NOMO-1 (cell line): ENCODE data around the gene ZNF492.
"Not testable (repeated sequence)": the region's sequence is repeated elsewhere in the genome, so short reads cannot be mapped to it uniquely, and the experiment has no call there.

Source experiments
- DNase-seq, 2 experiments: peaks; one replicate each; lab custom pipeline; 2025; ENCODE audit not compliant: unreplicated experiment in 2 of 2; lab: John Stamatoyannopoulos, UW

Gene ZNF492

DNA sequence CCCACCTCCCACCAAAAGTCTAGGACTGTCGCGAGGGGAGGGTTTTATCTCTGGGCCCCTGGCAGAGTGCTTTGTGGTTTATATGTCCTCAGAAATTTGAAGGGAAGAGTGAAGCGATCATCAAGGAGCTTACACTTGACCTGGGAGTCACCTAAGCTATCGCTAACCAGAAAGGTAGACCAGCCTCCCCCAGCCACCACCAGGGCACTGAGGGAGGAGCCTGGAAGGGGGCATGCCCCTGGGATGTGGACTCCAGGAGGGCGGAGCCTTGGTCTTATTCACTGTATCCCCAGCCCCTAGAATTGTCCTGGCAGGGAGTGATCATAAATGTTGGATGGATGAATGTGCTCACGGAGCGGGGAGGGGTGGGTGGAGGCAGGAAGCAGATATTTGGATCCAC lies 16.9 kb upstream of the ZNF492 start:
- DNase-seq, result not testable (repeated sequence)

DNA sequence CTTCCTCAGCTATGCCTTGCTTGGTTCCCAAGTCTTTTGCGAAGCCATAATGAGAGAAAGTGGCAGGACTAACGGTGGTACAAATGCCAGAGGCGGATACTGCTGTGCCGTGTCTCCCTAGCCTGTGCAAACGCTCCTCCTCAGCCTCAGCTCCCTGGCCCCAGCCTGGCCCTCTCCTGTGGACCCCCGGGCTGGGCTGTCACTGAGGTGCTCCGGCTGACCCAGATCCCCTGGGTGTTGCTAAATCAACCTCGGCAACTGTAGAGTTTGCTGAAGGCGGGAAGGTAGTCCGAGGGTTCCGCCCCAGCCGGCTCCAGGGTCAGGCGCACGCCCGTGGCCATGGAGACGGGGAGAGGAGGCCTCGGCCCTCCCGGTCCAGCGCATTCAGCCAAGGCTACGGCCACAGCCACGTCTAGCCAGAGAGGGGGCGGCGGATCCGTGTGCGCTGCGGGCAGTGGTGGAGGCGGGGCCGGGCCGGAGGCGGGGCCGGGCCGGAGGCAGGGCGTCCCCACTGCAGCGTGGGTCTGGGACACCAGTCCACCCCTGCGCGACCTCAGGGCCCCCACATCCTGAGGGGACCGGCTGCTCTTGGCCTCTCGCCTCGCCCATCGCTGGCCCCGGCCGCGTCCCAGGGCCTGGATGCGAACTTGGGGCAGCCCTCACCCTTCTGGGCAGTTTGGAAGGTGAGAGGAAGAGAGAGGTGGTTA lies 16.4 kb upstream of the ZNF492 start:
- no peak for DNase-seq

DNA sequence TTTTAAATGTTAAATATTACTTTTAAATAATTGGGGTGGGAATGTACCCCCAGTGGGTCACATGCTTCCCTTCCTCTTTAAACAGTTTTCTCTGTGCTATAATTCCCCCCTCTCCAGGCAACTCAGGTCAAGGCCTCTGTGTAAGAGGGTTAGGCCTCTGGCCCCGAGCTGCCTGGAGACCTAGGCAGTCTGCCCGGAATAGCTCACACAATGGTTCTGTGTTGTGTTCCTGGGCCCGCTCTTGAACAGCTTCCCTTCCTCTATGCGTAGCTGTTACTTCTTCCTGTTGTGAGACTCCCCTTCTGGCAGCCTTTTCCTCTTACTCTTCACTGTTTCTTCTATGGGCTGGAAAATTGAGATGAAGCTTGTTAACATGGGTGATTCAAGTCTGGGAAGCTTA lies 14.8 kb upstream of the ZNF492 start:
- DNase-seq, result no peak

DNA sequence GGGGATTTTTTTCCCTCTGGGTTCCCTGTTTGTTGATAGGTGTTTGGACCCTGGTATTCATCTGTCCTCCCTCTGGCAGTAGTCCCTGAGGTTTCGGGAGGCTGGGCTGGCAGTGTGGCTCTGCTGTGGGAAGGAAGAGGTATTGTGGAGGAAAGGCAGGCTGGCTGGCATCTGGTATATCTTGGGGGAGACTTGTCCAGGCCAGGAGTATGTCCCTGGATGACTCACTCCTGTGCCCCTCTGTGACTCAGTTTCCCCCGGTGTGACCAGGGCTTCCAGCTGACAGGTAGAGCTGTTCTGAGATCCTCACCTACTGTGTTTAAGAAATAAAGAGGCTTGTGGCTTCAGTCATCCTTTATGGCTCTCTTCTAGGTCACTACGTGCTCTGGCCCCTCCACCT lies 14.2 kb upstream of the ZNF492 start:
- DNase-seq, result no peak

DNA sequence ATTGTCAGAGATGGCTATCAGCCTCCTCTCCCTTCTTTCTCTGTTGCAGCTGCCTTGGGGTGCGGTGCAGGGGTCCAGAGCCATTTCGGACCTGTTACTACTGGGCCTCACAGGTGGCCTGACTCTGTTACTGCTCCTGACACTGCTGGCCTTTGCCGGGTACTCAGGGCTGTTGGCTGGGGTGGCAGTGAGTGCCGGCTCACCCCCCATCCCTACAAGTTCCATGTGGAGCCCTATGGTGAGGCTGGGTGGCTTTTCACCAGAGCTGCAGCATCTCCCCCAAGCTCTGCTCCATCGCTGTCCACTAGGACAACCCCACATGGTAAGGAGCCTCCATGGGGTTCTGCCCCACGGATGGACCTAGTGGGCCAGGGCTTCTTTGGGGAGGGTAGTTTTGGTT lies 13.7 kb upstream of the ZNF492 start:
- DNase-seq, result no peak

DNA sequence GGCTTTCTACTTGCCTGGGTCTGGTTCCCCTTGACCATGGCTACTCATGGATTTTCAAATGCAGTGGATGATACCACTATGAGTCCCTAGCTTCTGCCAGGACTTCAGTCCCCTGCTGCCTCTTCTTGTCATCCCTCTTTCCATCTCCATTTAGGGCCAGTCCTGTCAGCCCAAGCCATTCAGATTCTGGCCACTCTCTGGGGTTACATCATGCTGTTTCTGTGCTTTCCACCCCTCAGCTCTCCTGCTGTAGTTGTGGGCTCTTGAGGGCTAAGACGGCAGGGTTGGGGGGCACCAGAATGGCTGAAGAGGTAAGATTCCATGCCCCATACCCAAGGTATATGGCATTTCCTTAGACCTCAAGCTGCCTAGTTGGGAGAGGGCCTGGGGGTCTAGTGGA lies 13.2 kb upstream of the ZNF492 start:
- DNase-seq, result no peak

DNA sequence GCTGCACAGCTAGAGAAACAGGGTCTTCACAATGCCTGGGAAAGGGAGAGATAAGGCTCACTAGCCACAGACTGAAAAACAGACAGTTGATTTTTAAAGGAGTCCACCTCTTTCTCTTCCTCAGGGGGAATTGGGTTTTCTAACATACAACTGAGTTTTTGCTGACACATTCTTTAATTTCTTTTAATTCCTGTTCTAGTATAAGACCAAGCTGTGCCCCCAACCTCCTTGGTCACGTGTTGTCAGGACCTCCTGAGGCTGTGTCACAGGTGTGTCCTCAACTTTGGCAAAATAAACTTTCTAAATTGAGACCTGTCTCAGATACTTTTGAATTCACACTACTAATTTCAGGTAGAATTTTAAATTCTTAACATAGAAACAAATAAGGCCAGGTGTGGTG lies 12.1 kb upstream of the ZNF492 start:
- no peak for DNase-seq

DNA sequence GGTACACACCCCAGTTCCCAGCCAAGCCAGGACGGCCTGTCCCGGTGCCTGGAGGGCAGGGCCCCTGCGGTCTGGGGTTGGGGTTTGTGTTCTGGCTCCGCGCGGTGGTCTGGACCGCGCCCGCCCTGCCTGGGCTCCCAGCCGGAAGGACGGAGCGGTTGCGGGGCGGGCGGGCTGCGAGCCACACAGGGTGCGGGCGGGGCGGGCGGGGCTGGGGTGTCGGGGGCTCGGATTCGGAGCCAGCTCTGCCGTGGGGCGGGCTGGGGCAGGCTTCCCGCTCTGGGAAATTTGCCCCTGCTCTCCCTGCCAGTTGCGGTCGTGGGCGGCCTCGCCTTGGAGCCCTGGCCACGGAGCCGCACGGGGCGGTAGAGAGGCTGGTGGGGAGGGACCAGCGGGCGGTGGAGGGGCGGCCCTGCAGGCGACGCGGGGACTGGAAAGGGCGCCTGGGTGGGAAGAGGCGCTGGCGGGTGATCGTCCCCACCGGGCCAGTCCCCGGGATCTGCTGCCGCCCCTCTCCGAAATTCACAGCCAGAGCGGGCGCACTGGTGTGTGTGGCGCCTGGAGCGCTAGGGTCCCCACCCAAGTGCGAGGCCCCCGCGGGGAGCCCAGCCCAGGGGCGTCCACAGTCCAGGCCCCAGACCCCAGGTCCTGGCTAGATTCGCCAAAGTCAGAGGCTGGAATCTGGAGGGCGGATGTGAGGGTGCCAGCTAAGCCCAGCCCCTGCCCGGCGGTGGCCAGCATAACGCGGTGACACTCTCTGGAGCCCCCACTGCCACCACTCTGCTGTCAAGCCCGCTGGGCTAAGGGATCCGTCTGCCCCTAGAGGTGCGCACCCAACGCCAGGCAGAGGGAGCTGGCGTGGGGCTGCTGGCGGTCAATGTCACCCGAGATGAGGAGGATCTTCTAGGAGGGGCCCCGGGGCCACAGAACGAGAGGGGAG lies 11.0 kb upstream of the ZNF492 start:
- DNase-seq, result no peak

DNA sequence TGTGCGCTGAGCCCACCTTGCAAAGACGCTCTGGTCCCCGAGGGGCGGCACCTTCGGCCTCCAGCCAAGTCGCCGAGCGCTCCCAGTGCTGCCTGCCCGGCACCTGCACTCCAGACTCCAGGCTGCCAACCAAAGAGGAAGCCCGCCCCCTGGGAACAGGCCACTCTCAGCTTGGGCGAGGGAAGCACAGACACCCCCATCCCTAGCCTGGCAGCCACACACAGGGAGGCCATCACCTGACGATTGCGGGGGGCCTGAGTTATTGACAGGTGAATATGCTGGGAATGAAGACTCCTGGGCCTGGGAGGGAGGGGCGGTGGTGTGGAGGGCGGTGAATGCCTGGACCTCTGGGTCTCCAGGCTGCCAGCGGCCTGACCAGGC lies 10.3 kb upstream of the ZNF492 start:
- no peak for DNase-seq

DNA sequence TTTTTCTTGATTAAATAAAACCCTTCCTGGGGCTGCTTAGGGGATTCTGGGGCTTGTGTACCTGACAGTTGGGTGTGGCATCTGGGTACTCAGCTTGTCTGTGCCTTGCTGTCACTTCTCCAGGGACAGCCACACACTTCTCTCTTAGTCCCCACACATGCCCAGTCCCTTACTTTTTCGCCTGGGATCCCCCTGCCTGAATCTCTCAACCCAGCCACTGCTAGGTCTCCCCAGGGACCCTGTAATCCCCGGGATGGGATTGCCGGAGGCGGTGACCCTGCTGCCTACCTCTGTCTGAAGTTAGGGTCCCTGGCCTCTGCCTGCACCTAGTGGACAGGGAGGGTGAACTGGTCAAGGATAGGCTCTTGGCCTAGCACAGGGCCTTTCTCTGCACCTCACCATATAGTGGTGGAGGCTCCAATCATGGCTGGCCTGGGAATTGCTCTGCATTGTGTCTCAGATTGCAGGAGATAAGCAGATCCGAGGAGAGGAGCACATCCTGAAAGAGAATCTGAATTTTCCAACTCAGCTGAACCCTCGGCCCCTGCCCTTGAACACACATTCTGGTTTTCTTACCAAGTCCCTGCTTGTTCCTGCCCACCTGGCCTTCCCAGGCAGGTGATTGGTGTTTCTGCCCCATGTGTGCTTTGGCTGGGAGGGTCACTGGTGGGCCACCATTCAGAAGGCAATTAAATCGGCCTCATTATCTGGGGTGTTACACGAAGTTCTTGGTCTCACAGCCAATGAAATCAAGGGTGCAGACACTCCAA lies 8.7 kb upstream of the ZNF492 start:
- no peak for DNase-seq

DNA sequence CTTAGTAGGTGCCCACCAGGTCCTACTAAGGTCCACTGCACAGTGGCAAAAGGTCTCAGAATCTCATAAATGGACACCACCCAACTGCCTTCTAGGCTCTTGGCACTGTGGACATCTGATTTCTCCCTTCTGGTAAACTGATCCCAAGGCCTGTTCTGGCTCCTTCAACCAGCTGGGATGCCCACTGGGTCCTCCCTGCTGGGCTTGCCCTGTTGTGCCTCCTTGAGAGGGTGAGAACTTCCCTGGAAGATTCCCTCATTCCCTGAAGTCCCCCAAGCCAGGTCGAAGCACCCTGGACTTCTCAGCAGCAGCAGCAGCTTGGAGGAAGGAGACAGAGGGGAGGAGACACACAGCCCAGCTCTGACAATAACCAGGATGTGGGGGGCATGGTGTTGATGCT lies 6.6 kb upstream of the ZNF492 start:
- no peak for DNase-seq

DNA sequence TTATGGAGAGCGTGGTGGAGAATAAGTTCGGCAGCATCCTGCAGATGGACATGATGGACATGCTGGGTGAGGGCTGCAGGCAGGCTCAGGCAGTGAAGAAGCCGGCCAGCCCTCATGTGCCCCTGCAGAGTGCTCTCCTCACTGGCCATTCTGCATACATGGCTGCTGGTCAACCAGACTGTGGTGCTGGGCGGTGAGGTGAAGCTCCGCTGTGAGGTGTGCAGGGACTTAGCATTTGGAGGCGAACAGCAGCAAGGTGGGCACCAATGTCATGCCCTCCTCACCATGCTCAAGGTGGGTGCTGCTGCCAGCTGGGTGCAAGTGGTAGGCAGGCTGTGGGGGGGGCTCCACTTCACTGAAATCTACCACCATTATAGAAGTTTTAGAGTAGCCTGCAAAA lies 5.7 kb upstream of the ZNF492 start:
- no peak for DNase-seq

DNA sequence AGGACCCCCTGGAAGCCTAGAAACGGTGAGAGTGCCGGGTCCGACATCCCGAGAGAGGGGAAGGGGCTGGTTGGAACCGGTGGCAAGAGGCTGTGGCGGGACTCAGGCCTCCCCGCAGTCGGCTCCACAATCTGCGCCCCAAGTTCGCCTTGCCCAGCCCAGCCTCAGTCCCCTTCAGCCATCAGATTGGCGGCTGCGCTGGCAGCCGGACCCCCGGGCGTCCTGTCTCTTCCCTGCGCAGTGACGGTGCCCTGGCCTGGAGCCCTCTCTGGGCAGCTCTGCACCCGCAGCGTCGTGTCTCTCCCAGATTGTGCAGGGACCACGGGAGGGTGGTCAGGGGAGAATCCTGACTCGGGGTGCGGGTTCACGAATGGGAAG lies 315 bp downstream of the ZNF492 start:
- no peak for DNase-seq

DNA sequence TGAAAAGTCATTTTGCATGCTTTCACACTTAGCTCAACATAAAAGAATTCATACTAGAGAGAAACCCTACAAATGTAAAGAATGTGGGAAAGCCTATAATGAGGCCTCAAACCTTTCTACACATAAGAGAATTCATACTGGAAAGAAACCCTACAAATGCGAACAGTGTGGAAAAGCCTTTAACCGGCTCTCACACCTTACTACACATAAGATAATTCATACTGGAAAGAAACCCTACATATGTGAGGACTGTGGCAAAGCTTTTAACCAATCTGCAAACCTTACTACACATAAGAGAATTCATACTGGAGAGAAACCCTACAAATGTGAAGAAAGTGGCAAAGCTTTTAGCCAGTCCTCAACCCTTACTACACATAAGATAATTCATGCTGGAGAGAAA lies 51.4 kb downstream of the ZNF492 start:
- not testable (repeated sequence) for DNase-seq

DNA sequence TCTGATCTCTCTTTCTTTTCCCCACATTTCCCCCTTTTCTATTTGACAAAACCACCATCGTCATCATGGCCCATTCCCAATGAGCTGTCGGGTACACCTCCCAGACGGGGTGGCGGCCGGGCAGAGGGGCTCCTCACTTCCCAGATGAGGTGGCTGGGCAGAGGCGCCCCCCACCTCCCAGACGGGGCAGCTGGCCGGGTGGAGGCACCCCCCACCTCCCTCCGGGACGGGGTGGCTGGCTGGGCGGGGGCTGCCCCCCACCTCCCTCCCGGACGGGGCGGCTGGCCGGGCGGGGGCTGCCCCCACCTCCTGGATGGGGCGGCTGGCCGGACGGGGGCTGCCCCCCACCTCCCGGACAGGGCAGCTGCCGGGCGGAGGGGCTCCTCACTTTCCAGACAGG lies 68.5 kb downstream of the ZNF492 start:
- not testable (repeated sequence) for DNase-seq

DNA sequence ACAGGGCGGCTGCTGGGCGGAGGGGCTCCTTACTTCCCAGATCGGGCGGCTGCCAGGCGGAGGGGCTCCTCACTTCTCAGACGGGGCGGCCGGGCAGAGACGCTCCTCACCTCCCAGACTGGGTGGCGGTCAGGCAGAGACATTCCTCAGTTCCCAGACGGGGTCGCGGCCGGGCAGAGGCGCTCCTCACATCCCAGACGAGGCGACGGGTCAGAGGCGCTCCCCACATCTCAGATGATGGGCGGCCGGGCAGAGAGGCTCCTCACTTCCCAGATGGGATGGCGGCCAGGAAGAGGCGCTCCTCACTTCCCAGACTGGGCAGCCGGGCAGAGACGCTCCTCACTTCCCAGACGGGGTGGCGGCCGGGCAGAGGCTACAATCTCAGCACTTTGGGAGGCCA lies 69.0 kb downstream of the ZNF492 start:
- not testable (repeated sequence) for DNase-seq

DNA sequence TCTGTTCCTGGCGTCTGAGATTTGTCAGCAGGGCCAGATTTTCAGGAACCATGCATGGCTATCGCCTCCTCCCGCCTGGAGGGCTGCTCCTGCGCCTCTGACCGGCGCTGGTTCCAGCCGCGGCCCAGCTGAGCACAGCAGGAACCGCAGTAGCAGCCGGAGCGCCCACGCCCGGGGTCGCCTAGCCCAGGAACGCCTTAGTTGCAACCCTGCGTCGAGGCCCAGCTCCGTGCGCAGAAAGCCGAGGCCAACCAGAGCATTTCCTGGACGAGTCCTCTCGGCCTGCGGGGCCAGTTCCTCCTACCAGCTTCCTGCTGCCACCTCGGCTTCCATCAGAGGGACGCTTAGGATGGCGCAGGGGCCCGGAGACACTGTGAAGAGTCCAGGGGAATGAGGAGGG lies 74.9 kb downstream of the ZNF492 start:
- DNase-seq, result no peak
